Kasumi-1 (cell line): ENCODE data around the gene TMEM92.

ENCODE experiments used
- DNase-seq, 2 experiments: peaks; one replicate each; lab custom pipeline; 2025; lab: John Stamatoyannopoulos, UW

The TMEM92 gene

DNA sequence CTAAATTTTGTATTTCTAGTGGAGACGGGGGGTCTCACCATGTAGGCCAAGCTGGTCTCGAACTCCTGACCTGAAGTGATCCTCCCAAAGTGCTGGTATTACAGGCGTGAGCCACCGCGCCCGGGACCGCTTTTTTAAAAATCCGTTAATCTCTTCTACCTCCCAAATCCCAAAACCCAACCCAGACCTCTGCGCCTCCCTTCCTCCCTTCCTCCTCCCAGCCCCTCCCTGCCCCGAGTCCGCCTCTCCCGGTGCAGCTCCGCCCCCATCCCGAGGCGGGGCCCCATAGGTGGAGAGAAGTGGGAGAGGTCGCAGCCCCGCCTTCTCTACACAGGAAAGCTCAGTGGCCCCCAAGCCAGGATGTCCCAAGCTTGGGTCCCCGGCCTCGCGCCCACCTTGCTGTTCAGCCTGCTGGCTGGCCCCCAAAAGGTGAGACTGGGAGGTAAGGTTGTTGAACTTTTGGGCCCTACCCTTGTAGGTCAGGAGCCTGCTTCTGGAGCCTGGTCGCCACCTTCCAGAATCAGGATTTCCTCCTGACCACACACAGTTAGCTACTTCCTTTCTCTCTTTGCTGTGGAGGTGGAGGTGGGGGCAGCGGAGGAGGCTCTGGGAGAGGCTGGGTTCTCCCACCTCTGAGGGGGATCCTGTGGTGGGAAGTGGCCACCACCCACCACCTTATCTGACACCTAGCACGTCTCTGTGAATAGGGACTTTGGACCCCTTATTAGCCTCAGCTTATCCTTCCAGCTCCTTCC, at the start of gene TMEM92:
TMEM92 (plus strand) TSS at position 325 of the 755 bp plus-strand sequence; CDS start at position 361, 36 bp downstream.
- peak; percentile 17 to 25 for DNase-seq

DNA sequence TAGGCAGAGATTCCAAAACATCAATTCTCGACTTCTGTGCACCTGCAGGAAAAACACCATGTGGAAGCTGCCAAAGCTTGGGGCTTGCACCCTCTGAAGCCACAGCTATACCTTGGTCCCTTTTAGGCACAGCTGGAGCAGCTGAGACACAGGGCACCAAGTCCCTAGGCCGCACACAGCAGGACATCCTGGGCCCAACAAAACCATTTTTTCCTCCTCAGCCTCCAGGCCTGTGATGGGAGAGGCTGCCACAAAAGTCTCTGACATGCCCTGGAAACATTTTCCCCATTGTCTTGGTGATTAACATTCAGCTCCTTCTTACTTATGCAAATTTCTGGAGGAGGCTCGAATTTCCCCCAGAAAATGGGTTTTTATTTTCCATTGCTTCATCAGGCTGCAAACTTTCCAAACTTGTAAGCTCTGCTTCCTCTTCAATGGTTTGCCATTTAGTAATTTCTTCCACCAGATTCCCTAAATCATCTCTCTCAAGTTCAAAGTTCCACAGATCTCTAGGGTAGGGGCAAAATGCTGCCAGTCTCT, 48.5 kb upstream of the TMEM92 start:
- no peak for DNase-seq

DNA sequence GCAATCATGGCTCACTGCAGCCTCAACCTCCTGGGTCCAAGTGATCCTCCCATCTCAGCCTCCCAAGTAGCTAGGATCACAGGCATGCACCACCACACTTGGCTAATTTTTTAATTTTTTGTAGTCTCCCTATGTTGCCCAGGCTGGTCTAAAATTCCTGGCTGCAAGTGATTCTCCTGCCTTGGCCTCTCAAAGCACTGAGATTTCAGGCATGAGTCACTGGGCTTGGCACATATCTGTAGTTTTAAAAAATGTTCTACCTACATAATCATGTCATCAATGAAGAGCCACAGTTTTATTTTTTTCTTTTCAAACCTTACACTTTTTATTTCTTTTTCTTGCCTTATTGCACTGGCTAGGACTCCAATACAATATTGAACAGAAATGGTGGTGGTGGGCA, 39.7 kb upstream of the TMEM92 start:
- no peak for DNase-seq

DNA sequence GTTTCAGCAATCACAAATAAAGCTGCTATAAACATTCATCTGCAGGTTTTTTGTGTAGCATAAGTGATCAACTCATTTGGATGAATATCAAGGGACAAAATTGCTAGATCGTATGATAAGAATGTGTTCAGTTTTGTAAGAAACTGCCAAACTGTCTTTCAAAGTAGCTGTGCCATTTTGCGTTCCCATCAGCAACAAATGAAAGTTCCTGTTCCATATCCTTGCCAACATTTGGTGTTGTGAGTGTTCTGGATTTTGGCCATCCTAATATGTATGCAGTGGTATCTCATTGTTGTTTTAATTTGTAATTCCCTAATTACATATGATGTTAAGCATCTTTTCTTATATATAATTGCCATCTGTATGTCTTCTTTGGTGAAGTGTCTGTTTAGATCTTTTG, 36.4 kb upstream of the TMEM92 start:
- no peak for DNase-seq

DNA sequence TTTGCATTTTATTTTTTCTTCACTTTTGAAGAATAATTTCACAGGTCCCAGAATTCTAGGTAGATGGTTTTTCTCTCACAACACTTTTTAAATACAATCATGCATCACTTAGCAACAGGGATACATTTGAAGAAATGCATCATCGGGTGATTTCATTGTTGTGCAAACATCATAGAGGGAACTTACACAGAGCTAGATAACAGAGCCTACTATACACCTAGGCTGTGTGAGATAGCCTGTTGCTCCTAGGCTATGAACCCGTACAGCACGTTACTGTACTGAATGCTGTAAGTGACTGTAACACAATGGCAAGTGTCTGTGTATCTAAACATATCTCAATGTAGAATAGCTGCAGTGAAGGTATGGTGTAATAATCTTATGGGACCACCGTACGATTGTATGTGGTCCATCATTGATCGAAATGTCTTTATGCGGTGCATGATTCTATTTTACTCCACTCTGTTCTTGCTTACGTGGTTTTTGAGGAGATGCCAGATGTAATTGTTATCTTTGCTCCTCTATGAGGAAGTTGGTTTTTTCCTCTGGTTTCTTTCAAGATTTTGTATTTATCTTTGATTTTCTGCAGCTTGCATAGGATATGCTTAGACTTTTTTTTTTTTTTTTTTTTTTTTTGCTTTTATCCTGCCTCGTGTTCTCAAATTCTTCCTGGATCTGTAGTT, 35.5 kb upstream of the TMEM92 start:
- no peak for DNase-seq

DNA sequence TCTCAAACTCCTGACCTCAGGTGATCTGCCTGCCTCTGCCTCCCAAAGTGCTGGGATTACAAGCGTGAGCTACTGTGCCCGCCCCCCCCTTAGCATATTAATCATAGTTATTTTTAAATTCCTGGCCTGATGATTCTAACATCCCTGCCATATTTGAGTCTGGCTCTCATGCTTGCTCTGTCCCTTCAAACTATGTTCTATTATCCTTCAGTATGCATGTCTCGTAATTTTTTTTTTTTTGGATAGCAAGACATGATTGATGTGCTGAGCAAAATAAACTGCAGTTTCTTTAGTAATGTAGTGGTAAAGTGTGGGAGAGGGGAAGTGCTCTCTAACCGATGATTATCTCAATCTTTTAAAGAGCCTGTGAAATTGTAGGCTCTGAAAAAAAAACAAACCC, 34.3 kb upstream of the TMEM92 start:
- no peak for DNase-seq

DNA sequence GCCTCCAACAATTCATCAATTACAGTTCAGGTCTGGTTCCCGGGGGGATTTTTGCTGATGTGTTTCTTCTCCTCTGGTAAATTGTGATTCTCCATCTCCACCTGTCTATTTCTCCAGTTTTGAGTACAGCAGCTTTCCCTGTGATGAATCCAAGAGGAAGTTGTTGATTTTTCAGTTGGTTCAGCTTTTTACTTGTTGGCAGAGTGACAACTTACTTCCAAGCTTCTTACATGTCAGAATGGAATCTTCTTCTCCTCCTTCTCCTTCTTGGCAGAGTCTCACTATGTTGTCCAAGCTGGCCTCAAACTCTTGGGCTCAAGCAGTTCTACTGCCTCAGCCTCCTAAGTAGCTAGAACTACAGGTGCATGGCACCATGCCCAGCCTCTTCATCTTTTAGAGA, 33.4 kb upstream of the TMEM92 start:
- DNase-seq: no peak

DNA sequence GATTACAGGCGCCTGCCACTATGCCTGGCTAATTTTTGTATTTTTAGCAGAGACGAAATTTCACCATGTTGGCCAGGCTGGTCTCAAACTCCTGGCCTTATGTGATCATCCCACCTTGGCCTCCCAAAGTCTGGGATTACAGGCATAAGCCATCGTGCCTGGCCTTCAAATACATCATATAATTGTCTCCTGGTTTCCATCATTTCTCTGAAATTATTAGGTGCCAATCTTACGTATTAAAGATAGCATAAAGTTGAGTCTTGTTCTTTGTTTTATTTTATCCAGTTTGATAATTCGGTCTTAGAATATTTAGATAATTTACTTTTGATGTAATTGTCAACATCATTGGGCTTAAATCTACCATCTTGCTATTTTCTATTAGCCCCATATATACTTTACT, 32.8 kb upstream of the TMEM92 start:
- no peak for DNase-seq

DNA sequence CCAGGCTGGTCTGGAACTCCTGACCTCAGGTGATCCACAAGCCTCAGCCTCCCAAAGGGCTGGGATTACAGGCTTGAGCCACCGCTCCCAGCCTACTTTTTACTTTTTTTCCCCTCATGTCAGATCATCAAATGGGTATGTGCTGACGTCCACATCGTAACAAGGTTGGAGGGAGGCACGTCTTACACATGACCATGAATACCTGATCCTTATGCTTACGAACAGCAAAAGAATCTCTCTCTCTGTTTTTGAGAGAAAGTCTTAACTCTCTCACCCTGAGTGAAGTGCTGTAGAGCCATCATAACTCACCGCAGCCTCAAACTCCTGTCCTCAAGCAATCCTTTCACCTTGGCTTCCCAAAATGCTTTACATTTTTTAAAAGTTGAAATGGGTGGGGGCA, 29.5 kb upstream of the TMEM92 start:
- DNase-seq: no peak

DNA sequence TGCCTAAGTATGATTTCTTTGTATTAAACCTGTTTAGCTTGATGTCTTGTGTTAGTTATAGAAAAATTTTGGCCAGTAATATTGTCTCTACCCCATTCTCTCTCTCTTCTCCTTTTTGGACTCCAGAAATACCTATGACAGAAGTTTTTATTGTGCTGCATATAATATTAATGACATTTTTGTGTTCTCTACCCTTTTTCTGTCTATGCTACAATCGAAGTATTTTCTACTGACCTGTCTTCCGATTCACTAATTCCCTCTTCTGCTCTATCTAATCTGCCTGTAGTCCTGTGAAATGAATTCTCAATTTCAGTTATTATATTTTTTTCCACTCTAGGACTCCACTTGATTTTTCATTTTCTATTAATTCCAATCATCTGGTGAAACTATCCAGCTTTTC, 26.0 kb upstream of the TMEM92 start:
- DNase-seq: no peak

DNA sequence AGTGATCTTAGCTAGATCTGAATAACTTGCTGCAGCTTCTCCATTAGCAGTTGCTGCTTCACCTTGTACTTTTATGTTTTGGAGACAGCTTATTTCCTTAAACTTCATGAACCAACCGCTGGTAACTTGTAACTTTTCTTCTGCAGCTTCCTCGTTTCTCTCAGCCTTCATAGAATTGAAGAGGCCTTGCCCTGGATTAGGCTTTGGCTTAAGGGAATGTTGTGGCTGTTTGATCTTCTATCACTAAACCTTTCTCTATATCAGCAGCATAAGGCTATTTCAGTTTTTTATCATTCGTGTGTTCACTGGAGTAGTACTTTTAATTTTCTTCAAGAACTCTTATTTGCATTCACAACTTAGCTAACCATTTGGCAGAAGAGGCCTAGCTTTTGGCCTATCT, 21.5 kb upstream of the TMEM92 start:
- no peak for DNase-seq

DNA sequence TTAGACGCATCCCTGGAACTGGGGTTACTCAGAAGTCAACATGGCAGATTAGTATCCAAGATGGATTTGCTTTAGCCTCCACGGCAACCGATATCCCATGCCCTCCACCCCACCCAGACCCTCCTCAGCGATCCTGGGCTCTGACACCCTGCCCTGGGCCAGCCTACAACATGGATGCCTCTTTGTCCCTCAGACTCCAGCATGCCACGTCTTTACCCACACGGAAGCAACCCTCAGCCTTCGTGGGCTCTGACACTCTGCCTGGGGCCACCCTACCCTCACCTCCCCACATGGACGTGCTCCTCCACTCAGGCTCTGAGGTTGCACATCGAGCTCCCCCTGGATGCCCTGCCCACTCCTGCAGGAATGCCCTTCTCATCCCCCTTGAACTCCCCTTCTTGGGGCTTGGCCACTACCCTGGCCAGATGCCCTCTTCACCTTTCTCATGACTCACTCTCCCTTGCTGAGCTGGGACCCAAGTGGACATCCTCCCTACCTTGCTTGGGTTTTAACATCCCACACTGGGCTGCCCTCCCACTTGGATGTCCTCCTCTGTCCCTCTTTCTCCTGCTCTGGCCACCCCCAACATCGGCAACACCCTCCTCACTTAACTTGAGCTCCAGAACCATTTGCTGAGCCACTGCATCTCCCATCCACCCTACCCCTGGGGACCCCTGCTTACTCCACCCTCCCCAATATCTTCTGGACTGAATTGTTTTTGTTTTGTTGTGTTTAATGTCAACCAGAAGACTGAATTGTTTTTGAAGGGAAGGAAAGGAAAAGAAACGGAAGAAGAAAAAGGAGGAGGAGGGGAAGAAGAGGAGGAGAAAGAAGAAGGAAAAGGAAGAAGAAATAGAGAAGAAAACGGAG, 18.3 kb upstream of the TMEM92 start:
- no peak for DNase-seq

DNA sequence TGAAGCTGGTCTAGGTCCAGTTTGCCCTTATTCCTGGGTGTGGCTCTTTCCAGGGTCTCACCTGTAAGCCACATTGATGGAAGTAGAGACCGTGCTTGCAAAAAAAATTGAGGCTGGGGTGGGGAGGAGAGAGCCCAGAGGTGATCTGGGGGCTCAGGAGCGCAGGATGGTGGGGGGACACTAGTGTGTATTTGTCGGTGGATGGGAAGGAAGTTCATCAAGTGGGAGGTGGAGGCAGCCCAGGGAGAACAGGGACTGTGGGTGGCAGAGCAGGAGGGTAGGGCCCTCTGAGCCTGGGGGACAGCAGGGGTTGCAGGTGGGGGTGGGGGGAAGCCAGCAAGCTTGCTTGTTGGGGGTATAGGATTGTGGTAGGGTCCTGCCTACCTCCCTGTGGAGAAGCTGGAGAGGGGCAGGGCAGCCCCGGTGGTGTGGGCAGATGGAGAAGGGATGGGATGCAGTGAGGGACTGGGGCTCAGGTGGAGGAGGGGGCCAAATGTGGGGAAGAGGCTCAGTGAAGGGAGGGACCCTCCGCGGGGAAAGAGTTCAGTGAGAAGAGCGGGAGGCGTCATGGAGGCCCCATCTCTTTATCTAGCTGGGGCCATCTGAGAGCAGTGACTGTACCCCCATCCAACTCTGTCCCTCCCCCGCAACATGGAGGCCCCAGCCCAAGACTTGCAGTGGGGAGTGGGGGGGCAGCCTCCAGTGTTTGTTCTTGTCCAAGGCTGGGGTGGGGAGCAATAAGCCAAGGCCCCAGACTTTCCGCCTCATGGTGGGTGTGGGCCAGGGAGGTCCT, 17.2 kb upstream of the TMEM92 start:
- DNase-seq: no peak

DNA sequence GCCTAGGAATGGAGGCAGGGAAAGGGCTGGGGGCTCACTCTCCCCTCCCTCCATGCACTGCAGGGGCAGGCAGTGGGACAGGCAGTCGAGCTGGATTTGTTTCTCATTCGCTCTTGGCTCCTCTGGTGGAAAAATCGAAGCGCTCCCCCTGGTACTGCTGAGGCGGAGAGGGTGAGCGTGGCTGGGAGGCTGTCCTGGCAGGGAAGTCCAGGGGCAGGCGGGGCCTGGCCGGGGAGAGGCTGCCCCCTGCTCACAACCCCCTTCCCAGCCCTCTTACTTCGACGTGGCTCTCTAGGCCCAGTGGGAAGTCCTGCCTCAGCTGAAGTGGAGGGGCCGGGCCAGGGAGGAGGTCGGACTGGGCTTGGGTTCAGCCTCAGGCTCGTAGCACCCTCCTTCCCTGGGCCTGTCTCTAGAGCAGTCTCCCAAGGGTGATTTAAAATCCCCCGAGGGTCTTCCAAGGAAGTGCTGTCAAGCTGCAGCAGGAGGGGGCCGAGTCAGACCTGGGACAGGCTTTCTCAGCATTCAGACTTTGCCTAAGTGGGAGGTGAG, 16.5 kb upstream of the TMEM92 start:
- DNase-seq: no peak

DNA sequence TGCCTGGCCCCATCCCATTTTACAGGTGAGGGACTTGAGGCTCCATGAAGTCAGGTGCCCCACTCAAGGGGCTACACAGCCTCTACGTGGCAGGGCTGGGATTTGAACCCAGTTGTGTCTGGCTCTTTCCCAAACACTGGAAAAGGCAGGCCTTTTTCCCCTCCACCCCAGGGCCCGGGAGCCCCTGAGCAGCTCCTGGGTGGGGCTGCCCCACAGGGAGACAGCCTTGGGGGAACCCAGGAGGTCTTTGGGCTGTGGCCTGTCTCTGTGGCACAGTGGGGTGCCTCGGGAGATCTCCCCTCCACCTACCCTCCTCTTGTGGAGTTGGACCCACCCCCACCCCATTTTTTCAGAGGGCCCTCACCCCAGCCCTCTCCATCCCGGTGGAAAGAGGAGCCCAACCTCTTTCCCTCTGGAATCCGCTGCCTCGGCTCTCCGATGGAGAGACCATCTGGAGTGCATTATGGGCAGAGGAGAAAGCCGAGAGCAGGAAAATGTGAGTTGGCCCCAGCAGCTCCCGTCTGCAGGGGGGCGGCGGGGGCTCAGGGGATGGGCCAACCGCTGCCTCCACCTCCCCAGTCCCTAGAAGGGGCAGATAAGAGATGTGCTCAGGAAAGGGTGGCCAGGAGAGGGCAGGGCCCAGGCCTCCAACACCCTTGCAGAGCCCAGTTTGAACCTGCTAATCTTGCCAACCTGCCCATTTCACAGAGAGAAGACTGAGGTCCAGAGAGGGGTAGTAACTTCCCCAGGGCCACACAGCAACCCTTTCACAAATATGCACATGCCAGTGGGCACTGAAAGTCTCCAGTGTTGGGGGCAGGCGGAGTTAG, 15.4 kb upstream of the TMEM92 start:
- no peak for DNase-seq

DNA sequence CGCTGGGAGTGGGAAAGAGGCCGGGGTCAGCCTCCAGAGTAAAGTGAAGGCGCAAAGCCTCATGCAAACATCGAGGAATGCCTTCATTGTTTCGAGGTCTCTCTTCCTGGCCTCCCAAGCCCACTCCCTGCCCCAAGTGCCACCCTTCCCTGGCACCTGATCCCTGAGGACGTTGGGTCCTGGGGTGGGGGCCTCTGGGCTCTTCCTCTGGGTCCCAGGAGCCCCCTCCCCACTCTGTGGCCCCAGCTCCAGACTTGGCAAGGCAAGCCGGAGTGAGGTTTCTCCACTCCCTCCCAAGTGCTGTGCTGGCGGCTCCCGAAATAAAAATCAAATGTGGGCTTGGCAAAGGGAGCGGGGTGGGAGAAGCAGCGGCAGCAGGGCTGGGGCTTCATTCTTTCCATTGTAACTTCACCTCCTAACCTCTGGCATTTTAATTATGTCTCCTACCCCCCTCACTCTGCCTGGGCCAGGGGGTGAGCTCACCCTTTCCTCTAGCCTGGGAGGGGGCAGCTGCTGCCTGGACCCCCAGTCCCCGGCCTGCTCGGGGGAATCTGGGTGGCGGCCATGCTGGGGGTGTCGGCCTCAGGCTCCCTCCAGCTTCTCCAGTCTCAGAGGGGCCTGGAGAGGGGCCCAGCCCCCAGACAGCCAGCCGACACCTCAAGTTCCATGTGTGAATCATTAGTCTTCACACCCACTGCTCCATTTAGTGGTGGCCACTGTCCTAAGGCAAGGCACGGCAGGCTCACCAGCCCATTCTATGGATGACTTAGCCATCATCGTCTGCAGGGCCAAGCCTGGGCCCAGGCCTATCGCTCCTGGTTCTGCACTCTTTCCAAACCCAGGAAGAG, 14.6 kb upstream of the TMEM92 start:
- DNase-seq: no peak

DNA sequence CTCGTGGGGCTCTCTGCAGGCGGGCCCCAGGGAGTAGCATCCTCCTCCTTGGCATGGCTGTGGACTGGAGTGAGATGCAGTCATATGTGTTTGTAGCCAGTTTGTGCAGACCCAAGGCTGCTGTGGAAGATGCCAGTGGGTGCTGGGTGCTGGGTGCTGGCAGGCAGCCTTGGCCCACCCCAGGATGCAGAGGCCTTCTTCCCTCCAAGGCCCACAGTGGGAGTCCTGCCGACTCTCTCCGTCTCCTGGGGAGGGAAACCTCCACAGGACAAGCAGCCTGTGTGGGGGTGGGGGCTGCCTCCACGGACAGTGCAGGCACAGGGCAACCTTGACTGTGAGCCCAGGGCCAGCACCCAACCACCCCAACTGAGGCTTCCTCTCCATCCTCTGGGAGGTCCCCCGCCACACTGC, 13.8 kb upstream of the TMEM92 start:
- no peak for DNase-seq

DNA sequence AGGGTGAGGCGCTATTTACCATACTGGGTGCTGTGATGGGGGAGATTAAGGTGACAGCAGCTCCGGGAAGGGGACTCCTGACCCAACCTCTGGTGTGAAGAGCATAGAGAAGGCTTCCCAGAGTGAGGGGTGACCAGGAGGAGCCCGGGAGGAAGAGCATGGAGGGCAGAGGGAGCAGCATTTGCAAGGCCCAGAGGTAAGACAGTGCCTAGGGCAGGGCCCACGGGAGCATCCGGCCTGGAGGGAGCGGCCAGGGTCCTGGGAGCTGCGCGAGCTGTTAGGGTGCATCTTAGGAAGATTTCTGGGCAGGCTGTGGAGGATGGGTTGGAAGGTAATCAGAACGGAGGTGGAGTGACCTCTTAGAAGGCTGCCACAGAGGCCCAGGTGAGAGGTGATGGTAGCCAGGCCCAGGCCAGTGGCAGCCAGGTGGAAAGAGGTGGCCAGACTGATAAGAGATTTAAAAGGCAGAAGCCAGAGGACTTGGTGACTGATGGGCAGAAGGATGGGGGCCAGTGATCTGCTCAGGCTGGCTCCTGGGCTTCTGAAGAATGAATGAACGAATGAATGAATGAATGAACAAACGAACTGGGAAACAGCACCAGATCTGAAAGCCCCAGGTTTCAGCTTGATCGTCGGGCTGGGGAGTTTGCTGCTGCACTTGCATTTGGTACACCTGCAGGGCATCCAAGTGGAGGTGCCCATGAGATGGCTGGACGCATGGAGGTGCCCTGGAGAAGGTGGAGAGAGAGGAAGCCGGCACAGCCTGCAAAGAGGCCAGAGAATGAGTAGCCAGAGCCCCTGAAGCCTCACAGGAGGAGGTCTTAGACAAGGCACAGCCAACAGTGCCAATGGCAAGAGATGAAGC, 13.0 kb upstream of the TMEM92 start:
- DNase-seq: no peak
